WTC11 (cell line): Measurements from ENCODE around the gene UBASH3A.

ENCODE experiments used
- ATF2 ChIP-seq: sonication (generic); formaldehyde crosslinking; IDR thresholded peaks from 2 replicates; pipeline ENCODE4 v1.8.1; 2022; ENCODE audit warnings: low read depth, missing genetic modification reagents, borderline replicate concordance
- ATF3 ChIP-seq: sonication (generic); formaldehyde crosslinking; conservative IDR thresholded peaks from 2 replicates; pipeline ENCODE4 v1.8.1; 2022; ENCODE audit warnings: mild to moderate bottlenecking, missing genetic modification reagents
- CREB1 ChIP-seq: sonication (generic); formaldehyde crosslinking; IDR thresholded peaks from 2 replicates; pipeline ENCODE4 v1.8.0; 2023; ENCODE audit warnings: mild to moderate bottlenecking, missing genetic modification reagents
- CREM ChIP-seq: sonication (generic); formaldehyde crosslinking; IDR thresholded peaks from 2 replicates; pipeline ENCODE4 v1.8.1; 2022; ENCODE audit warnings: mild to moderate bottlenecking, missing genetic modification reagents, moderate library complexity
- FOXK1 ChIP-seq: sonication (generic); formaldehyde crosslinking; IDR thresholded peaks from 2 replicates; pipeline ENCODE4 v1.8.0; 2022; ENCODE audit warnings: mild to moderate bottlenecking, moderate library complexity, missing genetic modification reagents
- SMAD3 ChIP-seq: sonication (generic); formaldehyde crosslinking; IDR thresholded peaks from 2 replicates; pipeline ENCODE4 v1.8.0; 2022; ENCODE audit warnings: missing genetic modification reagents, mild to moderate bottlenecking, borderline replicate concordance
- SOX15 ChIP-seq: fragments of 250-450 bp; sonication (Bioruptor Pico); IDR thresholded peaks from 2 replicates; pipeline ENCODE4 v1.9.0; 2021; ENCODE audit warnings: mild to moderate bottlenecking
- TCF7 ChIP-seq: sonication (generic); formaldehyde crosslinking; IDR thresholded peaks from 2 replicates; pipeline ENCODE4 v1.8.0; 2022; ENCODE audit warnings: mild to moderate bottlenecking, low read depth, missing genetic modification reagents, moderate library complexity
- ZNF232 ChIP-seq: sonication (generic); formaldehyde crosslinking; IDR thresholded peaks from 2 replicates; pipeline ENCODE4 v1.8.0; 2022; ENCODE audit warnings: mild to moderate bottlenecking, missing genetic modification reagents
- ZNF281 ChIP-seq: sonication (generic); formaldehyde crosslinking; IDR thresholded peaks from 2 replicates; pipeline ENCODE4 v1.8.0; 2023; ENCODE audit warnings: mild to moderate bottlenecking, missing genetic modification reagents
- TF ChIP-seq, protein P1 (sequence below): fragments of 200-600 bp; IDR thresholded peaks from 2 replicates; pipeline ENCODE4 v1.8.0; 2022; ENCODE audit warnings: antibody characterized with exemption
- TF ChIP-seq, protein P2 (sequence below): sonication (generic); formaldehyde crosslinking; IDR thresholded peaks from 2 replicates; pipeline ENCODE4 v1.8.1; 2022; ENCODE audit warnings: low read depth, mild to moderate bottlenecking, moderate library complexity, missing genetic modification reagents, borderline replicate concordance
- TF ChIP-seq, protein P3 (sequence below): sonication (generic); formaldehyde crosslinking; IDR thresholded peaks from 2 replicates; pipeline ENCODE4 v1.8.1; 2023; ENCODE audit warnings: mild to moderate bottlenecking, missing genetic modification reagents, borderline replicate concordance

- TF ChIP-seq, protein P1, sequence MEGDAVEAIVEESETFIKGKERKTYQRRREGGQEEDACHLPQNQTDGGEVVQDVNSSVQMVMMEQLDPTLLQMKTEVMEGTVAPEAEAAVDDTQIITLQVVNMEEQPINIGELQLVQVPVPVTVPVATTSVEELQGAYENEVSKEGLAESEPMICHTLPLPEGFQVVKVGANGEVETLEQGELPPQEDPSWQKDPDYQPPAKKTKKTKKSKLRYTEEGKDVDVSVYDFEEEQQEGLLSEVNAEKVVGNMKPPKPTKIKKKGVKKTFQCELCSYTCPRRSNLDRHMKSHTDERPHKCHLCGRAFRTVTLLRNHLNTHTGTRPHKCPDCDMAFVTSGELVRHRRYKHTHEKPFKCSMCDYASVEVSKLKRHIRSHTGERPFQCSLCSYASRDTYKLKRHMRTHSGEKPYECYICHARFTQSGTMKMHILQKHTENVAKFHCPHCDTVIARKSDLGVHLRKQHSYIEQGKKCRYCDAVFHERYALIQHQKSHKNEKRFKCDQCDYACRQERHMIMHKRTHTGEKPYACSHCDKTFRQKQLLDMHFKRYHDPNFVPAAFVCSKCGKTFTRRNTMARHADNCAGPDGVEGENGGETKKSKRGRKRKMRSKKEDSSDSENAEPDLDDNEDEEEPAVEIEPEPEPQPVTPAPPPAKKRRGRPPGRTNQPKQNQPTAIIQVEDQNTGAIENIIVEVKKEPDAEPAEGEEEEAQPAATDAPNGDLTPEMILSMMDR, result no peak
- TF ChIP-seq CREM (CRISPR knock-in tag) (no peak), TCF7 (no peak), ZNF232 (no peak), ATF2 (CRISPR knock-in tag) (no peak), FOXK1 (no peak), SOX15 (no peak), CREB1 (CRISPR knock-in tag) (no peak), SMAD3 (CRISPR knock-in tag) (no peak), ZNF281 (CRISPR knock-in tag) (no peak), ATF3 (CRISPR knock-in tag) (no peak)
- TF ChIP-seq, protein P2, sequence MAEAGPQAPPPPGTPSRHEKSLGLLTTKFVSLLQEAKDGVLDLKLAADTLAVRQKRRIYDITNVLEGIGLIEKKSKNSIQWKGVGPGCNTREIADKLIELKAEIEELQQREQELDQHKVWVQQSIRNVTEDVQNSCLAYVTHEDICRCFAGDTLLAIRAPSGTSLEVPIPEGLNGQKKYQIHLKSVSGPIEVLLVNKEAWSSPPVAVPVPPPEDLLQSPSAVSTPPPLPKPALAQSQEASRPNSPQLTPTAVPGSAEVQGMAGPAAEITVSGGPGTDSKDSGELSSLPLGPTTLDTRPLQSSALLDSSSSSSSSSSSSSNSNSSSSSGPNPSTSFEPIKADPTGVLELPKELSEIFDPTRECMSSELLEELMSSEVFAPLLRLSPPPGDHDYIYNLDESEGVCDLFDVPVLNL (CRISPR knock-in tag), result no peak
- TF ChIP-seq, protein P3, sequence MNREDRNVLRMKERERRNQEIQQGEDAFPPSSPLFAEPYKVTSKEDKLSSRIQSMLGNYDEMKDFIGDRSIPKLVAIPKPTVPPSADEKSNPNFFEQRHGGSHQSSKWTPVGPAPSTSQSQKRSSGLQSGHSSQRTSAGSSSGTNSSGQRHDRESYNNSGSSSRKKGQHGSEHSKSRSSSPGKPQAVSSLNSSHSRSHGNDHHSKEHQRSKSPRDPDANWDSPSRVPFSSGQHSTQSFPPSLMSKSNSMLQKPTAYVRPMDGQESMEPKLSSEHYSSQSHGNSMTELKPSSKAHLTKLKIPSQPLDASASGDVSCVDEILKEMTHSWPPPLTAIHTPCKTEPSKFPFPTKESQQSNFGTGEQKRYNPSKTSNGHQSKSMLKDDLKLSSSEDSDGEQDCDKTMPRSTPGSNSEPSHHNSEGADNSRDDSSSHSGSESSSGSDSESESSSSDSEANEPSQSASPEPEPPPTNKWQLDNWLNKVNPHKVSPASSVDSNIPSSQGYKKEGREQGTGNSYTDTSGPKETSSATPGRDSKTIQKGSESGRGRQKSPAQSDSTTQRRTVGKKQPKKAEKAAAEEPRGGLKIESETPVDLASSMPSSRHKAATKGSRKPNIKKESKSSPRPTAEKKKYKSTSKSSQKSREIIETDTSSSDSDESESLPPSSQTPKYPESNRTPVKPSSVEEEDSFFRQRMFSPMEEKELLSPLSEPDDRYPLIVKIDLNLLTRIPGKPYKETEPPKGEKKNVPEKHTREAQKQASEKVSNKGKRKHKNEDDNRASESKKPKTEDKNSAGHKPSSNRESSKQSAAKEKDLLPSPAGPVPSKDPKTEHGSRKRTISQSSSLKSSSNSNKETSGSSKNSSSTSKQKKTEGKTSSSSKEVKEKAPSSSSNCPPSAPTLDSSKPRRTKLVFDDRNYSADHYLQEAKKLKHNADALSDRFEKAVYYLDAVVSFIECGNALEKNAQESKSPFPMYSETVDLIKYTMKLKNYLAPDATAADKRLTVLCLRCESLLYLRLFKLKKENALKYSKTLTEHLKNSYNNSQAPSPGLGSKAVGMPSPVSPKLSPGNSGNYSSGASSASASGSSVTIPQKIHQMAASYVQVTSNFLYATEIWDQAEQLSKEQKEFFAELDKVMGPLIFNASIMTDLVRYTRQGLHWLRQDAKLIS, result no peak
Observed at GRCh38 chr21:42369821-42370220, 33.9 kb upstream of the UBASH3A start.
